ENCODE data around the gene CHST9. TPM values are rescaled to one million over a fixed set of nuclear protein-coding genes. Genes with fewer than 3 reads are reported as not detected.
"Not testable (repeated sequence)": the region's sequence is repeated elsewhere in the genome, so short reads cannot be mapped to it uniquely, and the experiment has no call there.

CHST9 gene, protein sequence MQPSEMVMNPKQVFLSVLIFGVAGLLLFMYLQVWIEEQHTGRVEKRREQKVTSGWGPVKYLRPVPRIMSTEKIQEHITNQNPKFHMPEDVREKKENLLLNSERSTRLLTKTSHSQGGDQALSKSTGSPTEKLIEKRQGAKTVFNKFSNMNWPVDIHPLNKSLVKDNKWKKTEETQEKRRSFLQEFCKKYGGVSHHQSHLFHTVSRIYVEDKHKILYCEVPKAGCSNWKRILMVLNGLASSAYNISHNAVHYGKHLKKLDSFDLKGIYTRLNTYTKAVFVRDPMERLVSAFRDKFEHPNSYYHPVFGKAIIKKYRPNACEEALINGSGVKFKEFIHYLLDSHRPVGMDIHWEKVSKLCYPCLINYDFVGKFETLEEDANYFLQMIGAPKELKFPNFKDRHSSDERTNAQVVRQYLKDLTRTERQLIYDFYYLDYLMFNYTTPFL
- total RNA-seq (30.6 and 32.7 TPM in 2 replicates), polyA plus RNA-seq (9.8 and 11.0 TPM in 2 replicates)

DNA sequence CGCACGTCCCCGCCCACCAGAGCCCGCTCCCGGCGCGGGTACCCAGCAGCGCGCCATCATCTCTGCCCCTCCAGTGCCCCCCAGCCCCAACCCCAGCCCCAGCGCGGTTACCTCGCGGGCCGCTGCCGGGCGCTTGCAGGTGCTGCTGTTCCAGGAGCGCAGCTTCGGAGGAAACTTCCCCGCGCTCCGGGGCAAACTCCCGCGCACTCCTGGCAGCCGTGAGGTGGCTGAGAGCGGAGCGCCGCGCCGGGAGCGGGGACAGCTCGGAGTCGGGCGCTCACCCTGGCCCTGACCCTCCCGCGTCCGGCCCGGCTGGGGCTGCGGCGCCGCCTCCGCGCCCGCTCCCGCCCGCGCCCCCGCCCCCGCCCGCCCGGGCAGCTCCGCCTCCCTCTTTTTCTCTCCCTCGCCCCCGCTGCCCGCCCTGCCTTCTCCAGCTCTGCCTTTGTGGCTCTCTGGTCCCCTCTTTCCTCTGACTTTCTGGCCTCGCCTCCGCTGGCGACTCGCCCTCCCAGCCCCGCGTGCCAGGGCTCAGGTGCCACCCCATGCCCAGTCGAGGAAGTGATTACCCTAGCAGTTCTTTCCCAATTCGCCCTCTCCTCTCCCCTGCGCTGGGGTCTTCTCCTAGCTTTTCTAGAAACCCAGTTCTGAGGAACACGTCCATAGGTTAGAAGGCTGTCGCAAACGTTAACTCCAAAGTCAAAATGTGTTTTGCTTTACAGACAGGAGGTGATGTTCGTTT, at the start of gene CHST9:
TSS of gene CHST9 (minus strand) at position 284 of the 739 bp plus-strand sequence. CDS start 42,499 bp downstream, outside the sequence.
- 7% methylated on average over 30 of the region's 67 CpGs for WGBS (ENCODE audit: low lambda C conversion rate, missing lambda C conversion rate)
- Histone ChIP-seq H3K36me3 (replicated peaks; ENCODE audit: insufficient read depth, low read depth) (no peaks in the 10 kb centered on the region), H2AFZ (peak within 1 kb of the TSS; percentile 76), H3K4me2 (peak within 1 kb of the TSS; percentile 94), H3K27ac (no peak within 1 kb of the TSS), H3K79me2 (no peaks in the 10 kb centered on the region), H3K4me3 (peak within 1 kb of the TSS; percentile 53), H4K20me1 (ENCODE audit: insufficient read depth, poor library complexity, severe bottlenecking) (no peaks in the 10 kb centered on the region), H3K9me2 (replicated peaks; ENCODE audit: insufficient read depth) (no peaks in the 10 kb centered on the region), H3K9me3 (ENCODE audit: low read depth) (no peaks in the 10 kb centered on the region), H3K27me3 (peaks cover 19% of the 10 kb centered on the region), H3K4me1 (ENCODE audit: insufficient read depth) (no peaks in the 10 kb centered on the region)
- TF ChIP-seq EZH2 (IDR thresholded peaks at IDR 0.05; ENCODE audit: borderline replicate concordance) (no peak), EZH2phosphoT487 (IDR thresholded peaks at IDR 0.05; ENCODE audit: low read depth, severe bottlenecking, unreplicated experiment) (no peak)
- TF ChIP-seq, protein P1, sequence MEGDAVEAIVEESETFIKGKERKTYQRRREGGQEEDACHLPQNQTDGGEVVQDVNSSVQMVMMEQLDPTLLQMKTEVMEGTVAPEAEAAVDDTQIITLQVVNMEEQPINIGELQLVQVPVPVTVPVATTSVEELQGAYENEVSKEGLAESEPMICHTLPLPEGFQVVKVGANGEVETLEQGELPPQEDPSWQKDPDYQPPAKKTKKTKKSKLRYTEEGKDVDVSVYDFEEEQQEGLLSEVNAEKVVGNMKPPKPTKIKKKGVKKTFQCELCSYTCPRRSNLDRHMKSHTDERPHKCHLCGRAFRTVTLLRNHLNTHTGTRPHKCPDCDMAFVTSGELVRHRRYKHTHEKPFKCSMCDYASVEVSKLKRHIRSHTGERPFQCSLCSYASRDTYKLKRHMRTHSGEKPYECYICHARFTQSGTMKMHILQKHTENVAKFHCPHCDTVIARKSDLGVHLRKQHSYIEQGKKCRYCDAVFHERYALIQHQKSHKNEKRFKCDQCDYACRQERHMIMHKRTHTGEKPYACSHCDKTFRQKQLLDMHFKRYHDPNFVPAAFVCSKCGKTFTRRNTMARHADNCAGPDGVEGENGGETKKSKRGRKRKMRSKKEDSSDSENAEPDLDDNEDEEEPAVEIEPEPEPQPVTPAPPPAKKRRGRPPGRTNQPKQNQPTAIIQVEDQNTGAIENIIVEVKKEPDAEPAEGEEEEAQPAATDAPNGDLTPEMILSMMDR (IDR thresholded peaks at IDR 0.05; ENCODE audit: poor library complexity) = no peak
- DNase-seq (ENCODE audit: low spot score) = peak; percentile 28

DNA sequence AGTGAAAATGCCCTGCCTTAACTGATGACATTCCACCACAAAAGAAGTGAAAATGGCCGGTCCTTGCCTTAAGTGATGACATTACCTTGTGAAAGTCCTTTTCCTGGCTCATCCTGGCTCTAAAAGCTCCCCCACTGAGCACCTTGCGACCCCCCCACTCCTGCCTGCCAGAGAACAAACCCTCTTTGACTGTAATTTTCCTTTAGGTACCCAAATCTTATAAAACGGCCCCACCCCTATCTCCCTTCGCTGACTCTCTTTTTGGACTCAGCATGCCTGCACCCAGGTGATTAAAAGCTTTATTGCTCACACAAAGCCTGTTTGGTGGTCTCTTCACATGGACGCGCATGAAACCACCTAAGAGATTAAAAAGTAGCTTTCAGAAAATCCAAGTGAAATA, 47.2 kb upstream of the CHST9 start:
- WGBS (ENCODE audit: low lambda C conversion rate, missing lambda C conversion rate) = 76% methylated on average over 6 of the region's 6 CpGs
- not testable (repeated sequence) for H2AFZ ChIP-seq; H3K4me3 ChIP-seq; H3K4me2 ChIP-seq; H3K4me1 ChIP-seq (ENCODE audit: insufficient read depth); DNase-seq (ENCODE audit: low spot score); H3K9me2 ChIP-seq (replicated peaks; ENCODE audit: insufficient read depth); H3K9me3 ChIP-seq (ENCODE audit: low read depth); H3K27me3 ChIP-seq; H3K36me3 ChIP-seq (replicated peaks; ENCODE audit: insufficient read depth, low read depth); H3K27ac ChIP-seq; H3K79me2 ChIP-seq; H4K20me1 ChIP-seq (ENCODE audit: insufficient read depth, poor library complexity, severe bottlenecking)

DNA sequence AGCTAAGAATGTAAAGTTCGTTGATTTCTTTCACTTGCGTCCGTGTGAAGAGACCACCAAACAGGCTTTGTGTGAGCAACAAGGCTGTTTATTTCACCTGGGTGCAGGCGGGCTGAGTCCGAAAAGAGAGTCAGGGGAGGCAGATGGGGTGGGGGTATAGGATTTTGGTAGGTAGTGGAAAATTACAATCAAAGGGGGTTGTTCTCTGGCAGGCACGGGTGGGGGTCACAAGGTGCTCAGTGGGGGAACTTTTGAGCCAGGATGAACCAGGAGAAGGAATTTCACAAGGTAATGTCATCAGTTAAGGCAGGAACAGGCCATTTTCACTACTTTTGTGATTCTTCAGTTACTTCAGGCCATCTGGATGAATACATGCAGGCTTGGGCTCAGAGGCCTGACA, 46.6 kb upstream of the CHST9 start:
- not testable (repeated sequence) for H3K79me2 ChIP-seq; H3K27me3 ChIP-seq; H2AFZ ChIP-seq; H4K20me1 ChIP-seq (ENCODE audit: insufficient read depth, poor library complexity, severe bottlenecking); H3K9me2 ChIP-seq (replicated peaks; ENCODE audit: insufficient read depth); H3K4me3 ChIP-seq; H3K9me3 ChIP-seq (ENCODE audit: low read depth); H3K4me1 ChIP-seq (ENCODE audit: insufficient read depth); H3K4me2 ChIP-seq; H3K27ac ChIP-seq; H3K36me3 ChIP-seq (replicated peaks; ENCODE audit: insufficient read depth, low read depth); DNase-seq (ENCODE audit: low spot score)
- WGBS (ENCODE audit: low lambda C conversion rate, missing lambda C conversion rate) = 74% methylated on average over 6 of the region's 6 CpGs

DNA sequence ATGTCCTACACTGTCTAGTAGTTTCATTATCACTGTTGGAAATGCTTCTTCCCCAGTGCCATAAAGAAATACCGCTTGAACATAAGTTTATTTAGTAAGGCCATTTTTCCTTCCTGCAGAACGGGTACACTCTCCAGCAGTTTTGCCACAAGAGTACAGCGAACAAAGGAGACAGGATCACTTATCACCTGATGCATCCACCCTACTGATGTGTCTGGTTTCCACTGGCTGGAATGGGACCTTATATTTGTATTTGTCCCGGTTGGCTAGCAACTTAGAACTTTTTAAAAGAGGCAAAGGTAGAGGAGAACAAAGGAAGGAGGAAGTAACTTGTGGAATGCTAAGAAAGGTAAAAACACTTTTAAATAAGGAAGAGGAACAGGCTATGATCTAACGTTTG, 46.1 kb upstream of the CHST9 start:
- H3K9me3 ChIP-seq (ENCODE audit: low read depth); H2AFZ ChIP-seq; H3K79me2 ChIP-seq; H3K27me3 ChIP-seq; H3K4me1 ChIP-seq (ENCODE audit: insufficient read depth); H3K4me3 ChIP-seq; DNase-seq (ENCODE audit: low spot score); H4K20me1 ChIP-seq (ENCODE audit: insufficient read depth, poor library complexity, severe bottlenecking); H3K9me2 ChIP-seq (replicated peaks; ENCODE audit: insufficient read depth); H3K27ac ChIP-seq; H3K36me3 ChIP-seq (replicated peaks; ENCODE audit: insufficient read depth, low read depth); H3K4me2 ChIP-seq: not testable (repeated sequence)
- 65% methylated on average over 5 of the region's 5 CpGs for WGBS (ENCODE audit: low lambda C conversion rate, missing lambda C conversion rate)

DNA sequence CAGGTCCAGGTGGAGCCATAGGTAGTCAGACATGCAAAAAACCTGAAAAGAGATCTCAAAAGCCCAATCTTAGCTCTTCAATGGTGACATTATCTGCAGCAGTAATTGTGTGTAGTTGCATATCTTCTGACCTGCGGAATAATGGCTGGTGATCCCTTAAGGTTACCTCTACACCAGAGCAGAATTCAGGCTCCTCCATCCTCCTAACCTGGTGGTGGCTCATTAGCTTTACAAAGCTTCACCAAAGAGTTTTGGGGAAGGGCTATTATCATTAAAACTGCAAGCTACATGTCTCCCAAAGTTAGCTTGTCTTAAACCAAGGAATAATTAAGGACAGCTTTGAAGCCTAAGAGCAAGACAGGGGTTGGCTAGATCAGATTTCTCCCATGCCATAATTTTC, 42.6 kb upstream of the CHST9 start:
- Histone ChIP-seq H3K9me2 (replicated peaks; ENCODE audit: insufficient read depth) (no peaks in the 10 kb centered on the region), H3K36me3 (replicated peaks; ENCODE audit: insufficient read depth, low read depth) (no peaks in the 10 kb centered on the region), H3K4me2 (no peak overlapping the region), H3K79me2 (no peaks in the 10 kb centered on the region), H3K4me3 (no peak overlapping the region), H3K9me3 (ENCODE audit: low read depth) (no peaks in the 10 kb centered on the region), H3K27ac (no peak overlapping the region), H2AFZ (no peak overlapping the region), H3K4me1 (ENCODE audit: insufficient read depth) (no peaks in the 10 kb centered on the region), H3K27me3 (no peaks in the 10 kb centered on the region), H4K20me1 (ENCODE audit: insufficient read depth, poor library complexity, severe bottlenecking) (no peaks in the 10 kb centered on the region)
- WGBS (ENCODE audit: low lambda C conversion rate, missing lambda C conversion rate) = 86% methylated on average over 1 of the region's 1 CpG
- TF ChIP-seq EZH2 (IDR thresholded peaks at IDR 0.05; ENCODE audit: borderline replicate concordance) = no peak
- TF ChIP-seq, protein P1 (IDR thresholded peaks at IDR 0.05; ENCODE audit: poor library complexity) = no peak
- TF ChIP-seq EZH2phosphoT487 (IDR thresholded peaks at IDR 0.05; ENCODE audit: low read depth, severe bottlenecking, unreplicated experiment) = no peak
- no peak for DNase-seq (ENCODE audit: low spot score)

Measured in hepatocyte (in vitro differentiated cells).